IMR-90 (cell line): Measurements from ENCODE around the gene RUNX2. TPM values are rescaled to one million over a fixed set of nuclear protein-coding genes. Genes with fewer than 3 reads are reported as not detected.

Source experiments
- ATAC-seq: fragments of 200-7000 bp; cut with Tn5 transposase; 2 replicates; pipeline ENCODE4 v1.9.1; 2020; ENCODE audit warnings: low read depth, mild to moderate bottlenecking, moderate library complexity
- BruUV-seq: library from RNA; stranded (reverse); fragments of 400-500 nt; replicated peaks from 2 replicates; lab custom pipeline; 2021; lab: Mats Ljungman, UMichigan
- CTCF ChIA-PET: fragments of 300-600 bp; formaldehyde crosslinking; extraction: SDS; loops from one replicate; lab custom pipeline; 2021; ENCODE audit warnings: antibody characterized with exemption; lab: Yijun Ruan, JAX
- POLR2A ChIA-PET: fragments of 300-600 bp; sonication (Branson Sonifier 250); formaldehyde crosslinking; loops from one replicate; lab custom pipeline; 2022; ENCODE audit warnings: antibody characterized with exemption; ENCODE audit not compliant: unreplicated experiment; lab: Charles Lee
- DNase-seq: peaks from one replicate; pipeline ENCODE4 v3.0.0; 2013
- H2AFZ ChIP-seq: replicated peaks from 2 replicates; pipeline ENCODE3; 2013; ENCODE audit warnings: low read length, mild to moderate bottlenecking; ENCODE audit not compliant: poor library complexity
- H2AK5ac ChIP-seq: 2 replicates; pipeline ENCODE4 v1.6.1; 2013; ENCODE audit warnings: low read depth, low read length, inconsistent platforms
- H2AK9ac ChIP-seq: replicated peaks from 2 replicates; pipeline ENCODE3; 2013; ENCODE audit warnings: mild to moderate bottlenecking, low read depth, low read length, moderate library complexity; ENCODE audit not compliant: poor library complexity
- H2BK120ac ChIP-seq: 2 replicates; pipeline ENCODE4 v1.6.1; 2013; ENCODE audit warnings: low read depth, low read length, inconsistent platforms
- H2BK15ac ChIP-seq: 3 replicates; pipeline ENCODE4 v1.6.1; 2013; ENCODE audit warnings: low read depth, low read length, inconsistent platforms
- H2BK20ac ChIP-seq: 2 replicates; pipeline ENCODE4 v1.6.1; 2013; ENCODE audit warnings: low read depth, mild to moderate bottlenecking, inconsistent platforms, low read length, moderate library complexity
- H2BK5ac ChIP-seq: 2 replicates; pipeline ENCODE4 v1.6.1; 2013; ENCODE audit warnings: mild to moderate bottlenecking, low read depth, low read length, inconsistent platforms; ENCODE audit not compliant: poor library complexity, severe bottlenecking
- H3K14ac ChIP-seq: replicated peaks from 2 replicates; pipeline ENCODE4 v1.6.1; 2013; ENCODE audit warnings: low read depth, low read length, inconsistent platforms
- H3K18ac ChIP-seq: 2 replicates; pipeline ENCODE4 v1.6.1; 2013; ENCODE audit warnings: low read depth, low read length, control low read depth
- H3K23ac ChIP-seq: 2 replicates; pipeline ENCODE4 v1.6.1; 2013; ENCODE audit warnings: low read depth, low read length, inconsistent platforms
- H3K27ac ChIP-seq: 2 replicates; pipeline ENCODE4 v1.5.1; 2013; ENCODE audit warnings: mild to moderate bottlenecking, control low read depth, low read length; ENCODE audit not compliant: insufficient read depth
- H3K27me3 ChIP-seq: 2 replicates; pipeline ENCODE4 v1.6.1; 2013; ENCODE audit warnings: low read length; ENCODE audit not compliant: control insufficient read depth, insufficient read depth
- H3K36me3 ChIP-seq: 2 replicates; pipeline ENCODE4 v1.6.1; 2013; ENCODE audit warnings: low read length, mixed read lengths; ENCODE audit not compliant: control insufficient read depth, insufficient read depth
- H3K4ac ChIP-seq: 2 replicates; pipeline ENCODE4 v1.6.1; 2013; ENCODE audit warnings: low read depth, low read length, inconsistent platforms
- H3K4me1 ChIP-seq: 2 replicates; pipeline ENCODE4 v1.6.1; 2013; ENCODE audit warnings: low read length, mixed read lengths; ENCODE audit not compliant: control insufficient read depth, insufficient read depth
- H3K4me2 ChIP-seq: 2 replicates; pipeline ENCODE4 v1.6.1; 2013; ENCODE audit warnings: low read depth, mild to moderate bottlenecking, control low read depth, low read length, moderate library complexity
- H3K4me3 ChIP-seq: 2 replicates; pipeline ENCODE4 v1.5.1; 2013; ENCODE audit warnings: low read depth, mild to moderate bottlenecking, control low read depth, low read length, moderate library complexity; ENCODE audit not compliant: insufficient read depth
- H3K56ac ChIP-seq: 2 replicates; pipeline ENCODE4 v1.6.1; 2013; ENCODE audit warnings: low read length, inconsistent platforms; ENCODE audit not compliant: insufficient read depth; ENCODE audit errors: extremely low read depth
- H3K79me1 ChIP-seq, 2 experiments: 2 replicates each; pipeline ENCODE4 v1.6.1; 2013; ENCODE audit warnings: low read length in 2 of 2, inconsistent platforms in 1 of 2, low read depth in 1 of 2
- H3K9ac ChIP-seq: 2 replicates; pipeline ENCODE4 v1.6.1; 2013; ENCODE audit warnings: low read depth, low read length, control low read depth
- H3K9me1 ChIP-seq: 2 replicates; pipeline ENCODE4 v1.6.1; 2013; ENCODE audit warnings: low read length, inconsistent platforms; ENCODE audit not compliant: insufficient read depth
- H3K9me3 ChIP-seq: 2 replicates; pipeline ENCODE4 v1.6.1; 2013; ENCODE audit warnings: low read length; ENCODE audit not compliant: control insufficient read depth, insufficient read depth
- H4K20me1 ChIP-seq: 2 replicates; pipeline ENCODE4 v1.6.1; 2013; ENCODE audit warnings: low read length, inconsistent platforms; ENCODE audit not compliant: insufficient read depth
- H4K5ac ChIP-seq: 2 replicates; pipeline ENCODE4 v1.6.1; 2013; ENCODE audit warnings: mild to moderate bottlenecking, low read depth, low read length, control low read depth
- H4K8ac ChIP-seq, 2 experiments: 2 replicates each; pipeline ENCODE4 v1.6.1; 2013; ENCODE audit warnings: low read depth in 2 of 2, low read length in 2 of 2, control low read depth in 1 of 2, inconsistent platforms in 1 of 2
- H4K91ac ChIP-seq: 2 replicates; pipeline ENCODE4 v1.6.1; 2013; ENCODE audit warnings: low read depth, low read length, inconsistent platforms; ENCODE audit not compliant: insufficient read depth
- BHLHE40 ChIP-seq: fragments of 150-350 bp; IDR thresholded peaks from 2 replicates; pipeline ENCODE4 v1.6.1; 2016; ENCODE audit warnings: mild to moderate bottlenecking, low read depth, low read length
- CEBPB ChIP-seq: IDR thresholded peaks from 2 replicates; pipeline ENCODE4 v1.6.1; 2012; ENCODE audit warnings: low read depth, low read length, improper control_type of control experiment
- CHD1 ChIP-seq: IDR thresholded peaks from 2 replicates; pipeline ENCODE4 v1.6.1; 2012; ENCODE audit warnings: low read depth, low read length, improper control_type of control experiment
- CTCF ChIP-seq: conservative IDR thresholded peaks from 2 replicates; pipeline ENCODE4 v1.5.1; 2012; ENCODE audit warnings: mild to moderate bottlenecking, low read depth, low read length, improper control_type of control experiment
- ELK1 ChIP-seq: fragments of 150-350 bp; IDR thresholded peaks from 2 replicates; pipeline ENCODE4 v1.6.1; 2016; ENCODE audit warnings: low read depth, mild to moderate bottlenecking, low read length, moderate library complexity, borderline replicate concordance
- FOS ChIP-seq: fragments of 150-350 bp; IDR thresholded peaks from 2 replicates; pipeline ENCODE4 v1.6.1; 2016; ENCODE audit warnings: low read depth, low read length
- MAFK ChIP-seq: IDR thresholded peaks from 2 replicates; pipeline ENCODE4 v1.6.1; 2012; ENCODE audit warnings: low read depth, low read length, improper control_type of control experiment
- MAZ ChIP-seq: IDR thresholded peaks from 2 replicates; pipeline ENCODE4 v1.6.1; 2012; ENCODE audit warnings: low read depth, mild to moderate bottlenecking, low read length, improper control_type of control experiment, moderate library complexity, borderline replicate concordance
- MXI1 ChIP-seq: IDR thresholded peaks from 2 replicates; pipeline ENCODE4 v1.6.1; 2012; ENCODE audit warnings: low read depth, mild to moderate bottlenecking, low read length, moderate library complexity, borderline replicate concordance
- NFE2L2 ChIP-seq: fragments of 150-350 bp; IDR thresholded peaks from 2 replicates; pipeline ENCODE4 v1.6.1; 2016; ENCODE audit warnings: low read depth, mild to moderate bottlenecking, low read length
- POLR2A ChIP-seq: IDR thresholded peaks from 2 replicates; pipeline ENCODE4 v1.6.1; 2012; ENCODE audit warnings: mild to moderate bottlenecking, low read depth, low read length
- RAD21 ChIP-seq: IDR thresholded peaks from 2 replicates; pipeline ENCODE4 v1.6.1; 2012; ENCODE audit warnings: low read length, improper control_type of control experiment
- RCOR1 ChIP-seq: IDR thresholded peaks from 2 replicates; pipeline ENCODE4 v1.6.1; 2012; ENCODE audit warnings: mild to moderate bottlenecking, low read length, improper control_type of control experiment; ENCODE audit not compliant: insufficient replicate concordance
- RFX5 ChIP-seq: IDR thresholded peaks from 2 replicates; pipeline ENCODE4 v1.8.0; 2012; ENCODE audit warnings: low read depth, mild to moderate bottlenecking, low read length, moderate library complexity
- SMC3 ChIP-seq: fragments of 150-350 bp; IDR thresholded peaks from 2 replicates; pipeline ENCODE4 v1.6.1; 2016; ENCODE audit warnings: low read depth, mild to moderate bottlenecking, antibody characterized with exemption, low read length, moderate library complexity
- USF2 ChIP-seq: fragments of 150-350 bp; IDR thresholded peaks from 2 replicates; pipeline ENCODE4 v1.6.1; 2017; ENCODE audit warnings: mild to moderate bottlenecking, antibody characterized with exemption, low read length, low read depth
- WGBS, 2 experiments: methylation state at CpG; one replicate each; pipeline versions ENCODE4 v1.1.5 to v1.1.7; 2013; ENCODE audit warnings: missing lambda C conversion rate in 2 of 2; ENCODE audit not compliant: insufficient read length in 1 of 2; ENCODE audit errors: extremely low coverage in 2 of 2; 5-methylcytosine and 5-hydroxymethylcytosine counted together
- dilution Hi-C: fragments of 300-500 bp; cut with HindIII; formaldehyde crosslinking; loops from one replicate; pipeline ENCODE4 v1.14.3; 2018; ENCODE audit warnings: low sequenced_read_pairs; ENCODE audit not compliant: unreplicated experiment
- in situ Hi-C: fragments of 300-500 bp; cut with MboI; formaldehyde crosslinking; loops from 3 replicates; pipeline ENCODE4 v1.14.3; 2019; ENCODE audit warnings: low sequenced_read_pairs, inconsistent platforms, mixed read lengths
- intact Hi-C: fragments of 100-400 bp; cut with micrococcal nuclease; formaldehyde crosslinking; loops from 2 replicates; pipeline ENCODE4 v1.10.0; 2022
- polyA plus RNA-seq, 3 experiments: library from polyadenylated mRNA; depleted of rRNA; stranded (reverse); fragments of >200 nt; gene quantifications; 2 replicates each; pipeline ENCODE4 v1.2.3, GENCODE V29; 2012; ENCODE audit warnings: low replicate concordance in 1 of 3
- total RNA-seq: library from RNA; depleted of rRNA; stranded (reverse); fragments of >200 nt; gene quantifications from 2 replicates; pipeline ENCODE4 v1.2.3, GENCODE V29; 2012

RUNX2 gene
- total and polyA plus RNA-seq, 2 of the 4 experiments (the other 2 are of a cell fraction) = 2.3 to 4.7 TPM

DNA sequence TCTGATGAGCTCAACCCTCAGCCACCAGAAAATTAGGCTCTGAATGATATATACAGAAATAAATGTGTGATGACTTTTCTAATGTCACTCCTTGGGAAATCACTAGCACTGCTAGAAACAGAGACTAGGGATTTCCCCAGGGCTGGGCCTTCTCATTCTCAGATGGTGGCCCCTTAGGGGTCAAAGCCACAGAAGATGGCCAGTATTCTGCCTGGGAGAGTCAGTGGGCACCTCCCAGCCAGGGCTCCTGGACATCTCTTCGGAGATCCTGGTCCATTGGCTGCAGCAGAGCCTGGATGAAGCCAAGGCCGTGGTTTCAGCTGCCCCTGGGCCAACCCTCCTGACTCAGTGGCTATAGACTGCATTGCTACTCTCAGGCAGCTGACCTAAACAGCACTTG, 326.5 kb downstream of the RUNX2 start:
- CTCF ChIA-PET = no interaction called here
- H3K4ac ChIP-seq = peak overlapping the region; percentile 74
- peak overlapping the region; percentile 78 for H4K91ac ChIP-seq
- H4K8ac ChIP-seq = peak overlapping the region in 1 of 2 experiments; percentile 59; a peak in 3 of 4 replicates
- DNase-seq (peak; percentile 47), ATAC-seq (no peak)
- H3K9ac ChIP-seq = no peak overlapping the region
- peak overlapping the region; percentile 99 for H2BK120ac ChIP-seq
- peak overlapping the region; percentile 83 for H2BK20ac ChIP-seq
- H2AK5ac ChIP-seq = peak overlapping the region; percentile 87
- H3K4me3 ChIP-seq = no peak overlapping the region
- no peak overlapping the region for H3K4me2 ChIP-seq
- H3K56ac ChIP-seq = no peak overlapping the region
- TF ChIP-seq MXI1 (no peak), SMC3 (no peak), NFE2L2 (no peak), CTCF (no peak), CEBPB (no peak), ELK1 (no peak), POLR2A (no peak), RAD21 (no peak), FOS (no peak), USF2 (no peak), RCOR1 (no peak), CHD1 (no peak), MAFK (no peak), RFX5 (no peak), BHLHE40 (no peak), MAZ (no peak)
- peak overlapping the region; percentile 86; the same call in 2 of the 3 replicates for H2BK15ac ChIP-seq
- in situ Hi-C loops (no loop called here), intact Hi-C loops (loop anchor here (5.0 kb wide), 1 partner anchor 43 kb away; no protein-coding TSS in a partner anchor), dilution Hi-C loops (no loop called here)
- H3K36me3 ChIP-seq = no peaks in the 10 kb centered on the region
- 100% methylated on average over 1 of the region's 2 CpGs; no CpG with 5 or more reads in 1 of the 2 experiments for WGBS, 2 experiments
- peaks cover 0 to 28% of the 10 kb centered on the region in 2 experiments; a peak in 2 of 4 replicates for H3K79me1 ChIP-seq
- peak overlapping the region; percentile 46; the same call in 1 of the 2 replicates for H3K18ac ChIP-seq
- H2AK9ac ChIP-seq = no peak overlapping the region
- H3K27me3 ChIP-seq = no peaks in the 10 kb centered on the region
- H4K20me1 ChIP-seq = no peaks in the 10 kb centered on the region
- H3K9me3 ChIP-seq = peaks cover 3% of the 10 kb centered on the region; the same call in 1 of the 2 replicates
- peaks cover 28% of the 10 kb centered on the region for H3K9me1 ChIP-seq
- POLR2A ChIA-PET = no interaction called here
- no peak overlapping the region for H4K5ac ChIP-seq
- H3K4me1 ChIP-seq = peaks cover 33% of the 10 kb centered on the region
- no peak overlapping the region for H3K27ac ChIP-seq
- peak overlapping the region; percentile 10 for H3K14ac ChIP-seq
- H2AFZ ChIP-seq = no peak overlapping the region
- no peak overlapping the region for H3K23ac ChIP-seq
- BruUV-seq = no TSS peak
- peak overlapping the region; percentile 44 for H2BK5ac ChIP-seq
